ENCODE measurements around the gene MBP. TPM values are rescaled to one million over a fixed set of nuclear protein-coding genes. Genes with fewer than 3 reads are reported as not detected.

The MBP gene
- total RNA-seq, 1 donor from 2014 or later: 92.7 TPM

DNA sequence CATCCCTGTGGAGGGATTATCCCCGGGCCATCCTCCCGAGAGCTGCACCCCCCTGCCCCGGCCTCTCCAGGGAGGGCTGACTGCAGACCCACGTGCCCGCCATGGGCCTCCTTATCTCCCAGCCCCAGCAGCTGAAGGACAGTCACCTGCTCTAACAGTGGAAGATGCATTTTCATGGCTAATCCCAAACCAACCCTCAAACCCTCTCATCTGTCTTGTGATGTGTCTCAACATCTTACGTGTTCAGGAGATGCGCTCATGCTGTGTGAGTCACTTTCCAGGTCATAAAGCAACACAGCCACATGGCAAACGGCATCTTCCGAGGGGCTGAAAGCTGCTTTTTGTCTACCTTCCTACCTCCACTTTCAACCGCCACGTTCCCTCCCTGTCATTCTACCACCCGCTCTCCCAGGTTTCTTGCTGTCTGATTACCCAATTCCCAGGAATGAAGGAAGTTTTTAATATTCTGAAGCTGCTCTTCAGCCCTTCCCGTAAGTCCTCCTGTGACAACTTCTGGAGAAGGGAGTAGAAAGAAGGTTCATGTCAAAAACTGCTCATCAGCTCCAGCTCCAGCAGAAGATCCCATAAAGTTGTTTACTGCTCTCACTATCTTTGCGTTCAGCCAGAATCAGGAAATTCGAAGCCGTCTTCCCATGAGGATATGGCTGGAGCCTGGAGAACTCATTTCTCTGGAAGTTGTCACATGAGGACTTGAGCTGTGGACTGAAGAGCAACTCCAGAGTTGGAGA, 54.5 kb downstream of the MBP start:
- H3K27ac Mint-ChIP-seq: peak overlapping the region; percentile 31
- ChIA-PET POLR2A (interaction anchor here (0.8 to 1.2 kb wide), 2 partner anchors 9 to 25 kb away, joined by 3 read pairs; no protein-coding TSS in a partner anchor), CTCF (no interaction called here)
- H3K27me3 Mint-ChIP-seq: no peaks in the 10 kb centered on the region
- no peaks in the 10 kb centered on the region for H3K9me3 Mint-ChIP-seq
- no peak overlapping the region for H3K4me3 Mint-ChIP-seq
- DNase-seq: no peak
- ATAC-seq (ENCODE audit: low read depth): no peak
- peaks cover 56% of the 10 kb centered on the region for H3K4me1 Mint-ChIP-seq
- H3K36me3 Mint-ChIP-seq (ENCODE audit: low read depth): peaks cover 51% of the 10 kb centered on the region
- intact Hi-C loops (cut with micrococcal nuclease): no loop called here
- TF ChIP-seq, protein P1, sequence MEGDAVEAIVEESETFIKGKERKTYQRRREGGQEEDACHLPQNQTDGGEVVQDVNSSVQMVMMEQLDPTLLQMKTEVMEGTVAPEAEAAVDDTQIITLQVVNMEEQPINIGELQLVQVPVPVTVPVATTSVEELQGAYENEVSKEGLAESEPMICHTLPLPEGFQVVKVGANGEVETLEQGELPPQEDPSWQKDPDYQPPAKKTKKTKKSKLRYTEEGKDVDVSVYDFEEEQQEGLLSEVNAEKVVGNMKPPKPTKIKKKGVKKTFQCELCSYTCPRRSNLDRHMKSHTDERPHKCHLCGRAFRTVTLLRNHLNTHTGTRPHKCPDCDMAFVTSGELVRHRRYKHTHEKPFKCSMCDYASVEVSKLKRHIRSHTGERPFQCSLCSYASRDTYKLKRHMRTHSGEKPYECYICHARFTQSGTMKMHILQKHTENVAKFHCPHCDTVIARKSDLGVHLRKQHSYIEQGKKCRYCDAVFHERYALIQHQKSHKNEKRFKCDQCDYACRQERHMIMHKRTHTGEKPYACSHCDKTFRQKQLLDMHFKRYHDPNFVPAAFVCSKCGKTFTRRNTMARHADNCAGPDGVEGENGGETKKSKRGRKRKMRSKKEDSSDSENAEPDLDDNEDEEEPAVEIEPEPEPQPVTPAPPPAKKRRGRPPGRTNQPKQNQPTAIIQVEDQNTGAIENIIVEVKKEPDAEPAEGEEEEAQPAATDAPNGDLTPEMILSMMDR (IDR thresholded peaks at IDR 0.05): no peak

DNA sequence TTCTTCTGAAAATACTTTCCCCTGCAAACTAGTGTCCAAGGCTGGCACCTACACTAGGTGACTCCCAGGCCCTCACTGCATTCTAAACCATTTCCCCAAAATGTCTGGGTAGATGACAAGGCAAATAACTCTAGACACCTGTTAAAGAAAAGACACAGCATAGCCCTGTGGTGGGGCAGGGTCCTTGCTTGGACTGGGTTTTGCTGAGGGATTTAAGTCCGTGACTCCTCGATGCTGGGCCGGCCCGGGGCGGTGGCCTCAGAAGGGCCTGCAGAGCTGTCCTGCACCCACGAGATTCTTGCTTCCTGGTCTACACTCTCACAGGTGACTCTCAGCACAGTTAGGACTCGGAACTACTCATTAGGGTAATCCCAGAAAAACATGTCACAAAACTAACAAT, 55.2 kb downstream of the MBP start:
- POLR2A ChIA-PET: interaction anchor here (1.2 kb wide), 1 partner anchor 9 kb away, joined by 3 read pairs; no protein-coding TSS in a partner anchor

DNA sequence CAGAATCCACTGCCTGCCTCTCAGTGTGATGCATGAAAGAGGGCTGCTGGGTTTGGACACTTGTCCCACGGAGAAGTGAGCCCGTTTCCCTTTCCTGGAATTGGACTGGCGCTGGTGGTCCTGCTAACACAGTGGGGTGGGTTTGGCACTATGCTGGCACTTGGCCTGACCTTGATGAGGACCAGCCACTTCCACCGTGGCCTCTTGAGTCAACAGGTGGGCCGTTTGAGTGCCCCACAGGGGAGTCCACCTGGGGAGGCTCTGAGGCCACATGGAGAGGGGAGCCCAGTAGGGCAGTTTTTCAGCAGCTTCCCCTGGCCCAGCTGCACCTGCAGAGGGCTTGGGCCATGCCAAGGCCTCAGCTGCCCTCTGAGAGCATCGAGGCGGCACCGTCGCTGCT, 56.5 kb downstream of the MBP start:
- TF ChIP-seq, protein P1 (IDR thresholded peaks at IDR 0.05): no peak
- DNase-seq (no peak), ATAC-seq (ENCODE audit: low read depth) (no peak)
- H3K27ac Mint-ChIP-seq: no peak overlapping the region
- intact Hi-C loops (cut with micrococcal nuclease): no loop called here
- H3K36me3 Mint-ChIP-seq (ENCODE audit: low read depth): peaks cover 56% of the 10 kb centered on the region
- no peaks in the 10 kb centered on the region for H3K27me3 Mint-ChIP-seq
- ChIA-PET CTCF (interaction anchor here (1.3 kb wide), 1 partner anchor 76 kb away, joined by 3 read pairs; no protein-coding TSS in a partner anchor), POLR2A (interaction anchor here (1.6 kb wide), 1 partner anchor 11 kb away, joined by 5 read pairs; no protein-coding TSS in a partner anchor)
- H3K4me1 Mint-ChIP-seq: peaks cover 63% of the 10 kb centered on the region
- H3K9me3 Mint-ChIP-seq: no peaks in the 10 kb centered on the region
- no peak overlapping the region for H3K4me3 Mint-ChIP-seq

More for the DNA sequence above, 55.2 kb downstream of the MBP start:
- Mint-ChIP-seq H3K4me3 (no peak overlapping the region), H3K4me1 (peaks cover 60% of the 10 kb centered on the region), H3K36me3 (ENCODE audit: low read depth) (peaks cover 51% of the 10 kb centered on the region), H3K27me3 (no peaks in the 10 kb centered on the region), H3K9me3 (no peaks in the 10 kb centered on the region), H3K27ac (peak overlapping the region; percentile 24)
- TF ChIP-seq, protein P1 (IDR thresholded peaks at IDR 0.05): no peak
- ATAC-seq (ENCODE audit: low read depth) (no peak), DNase-seq (no peak)
- CTCF ChIA-PET: no interaction called here
- intact Hi-C loops (cut with micrococcal nuclease): no loop called here

DNA sequence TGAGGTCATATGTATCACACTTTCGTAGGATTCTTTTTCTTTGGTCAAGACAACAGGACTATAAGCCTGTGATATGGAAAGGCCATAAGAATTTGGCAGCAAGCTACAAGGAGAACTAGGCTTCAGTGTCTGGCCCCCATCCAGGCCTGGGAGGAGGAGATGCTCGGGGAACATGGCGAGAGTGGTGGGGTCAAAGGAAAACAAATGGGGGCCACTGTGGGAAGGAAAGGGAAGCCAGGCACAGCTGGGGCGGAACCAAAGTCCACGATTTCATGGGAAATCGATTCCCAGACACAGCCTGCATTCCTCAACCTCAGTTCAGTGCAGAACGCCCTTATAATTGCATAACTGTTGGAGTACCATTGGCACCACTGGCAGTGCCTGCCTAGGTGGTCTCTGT, 58.2 kb downstream of the MBP start:
- Mint-ChIP-seq H3K9me3 (no peaks in the 10 kb centered on the region), H3K36me3 (ENCODE audit: low read depth) (peaks cover 64% of the 10 kb centered on the region), H3K4me1 (peaks cover 64% of the 10 kb centered on the region), H3K4me3 (no peak overlapping the region), H3K27me3 (no peaks in the 10 kb centered on the region), H3K27ac (no peak overlapping the region)
- intact Hi-C loops (cut with micrococcal nuclease): no loop called here
- ATAC-seq (ENCODE audit: low read depth) (no peak), DNase-seq (no peak)
- ChIA-PET POLR2A (interaction anchor here (1.6 kb wide), 1 partner anchor 9 kb away, joined by 5 read pairs; no protein-coding TSS in a partner anchor), CTCF (interaction anchor here (0.8 kb wide), 1 partner anchor 10 kb away, joined by 3 read pairs; no protein-coding TSS in a partner anchor)
- TF ChIP-seq, protein P1 (IDR thresholded peaks at IDR 0.05): no peak

DNA sequence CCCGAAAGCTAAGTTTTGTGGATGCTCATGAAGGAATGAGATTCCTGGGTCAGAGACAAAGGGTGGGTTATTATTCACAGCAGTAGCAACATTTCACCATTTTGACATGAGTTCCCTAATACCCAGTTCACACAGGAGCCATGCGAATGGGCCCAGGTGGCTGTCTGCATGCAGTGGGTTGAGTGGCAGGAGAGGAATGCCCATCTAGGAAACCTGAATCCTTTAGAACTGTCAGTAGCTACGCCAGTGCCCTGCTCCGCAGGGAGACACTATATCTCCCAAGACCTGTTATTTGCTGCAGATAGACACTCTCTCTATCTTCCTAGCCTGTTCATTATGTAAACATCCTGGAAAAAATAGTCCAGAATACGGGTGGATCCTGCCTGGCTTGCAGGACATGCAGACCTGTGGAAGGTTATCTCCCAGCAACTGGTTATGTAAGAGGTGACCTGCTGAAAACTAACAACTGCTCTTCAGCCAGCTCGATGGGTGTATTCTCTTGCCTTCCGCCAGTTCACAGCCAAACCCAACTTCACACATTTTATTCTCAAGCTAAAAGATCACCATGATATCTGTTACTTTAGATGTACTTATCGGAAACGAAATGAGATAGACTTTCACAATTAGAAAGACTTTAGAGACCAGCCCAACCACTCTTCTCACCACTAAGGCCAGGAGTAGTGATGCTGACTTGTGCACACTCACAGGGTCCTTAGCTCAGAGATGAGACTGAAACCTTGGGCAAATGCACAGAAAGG, 59.1 kb downstream of the MBP start:
- TF ChIP-seq, protein P1 (IDR thresholded peaks at IDR 0.05): no peak
- ATAC-seq (ENCODE audit: low read depth) (no peak), DNase-seq (no peak)
- no peak overlapping the region for H3K27ac Mint-ChIP-seq
- no peaks in the 10 kb centered on the region for H3K9me3 Mint-ChIP-seq
- peaks cover 64% of the 10 kb centered on the region for H3K36me3 Mint-ChIP-seq (ENCODE audit: low read depth)
- no peaks in the 10 kb centered on the region for H3K27me3 Mint-ChIP-seq
- intact Hi-C loops (cut with micrococcal nuclease): no loop called here
- ChIA-PET CTCF (no interaction called here), POLR2A (interaction anchor here (1.1 to 12.6 kb wide), 3 partner anchors 27 to 59 kb away, joined by 5 to 171 read pairs (median 131); partner anchors contain the start of gene MBP)
- peaks cover 68% of the 10 kb centered on the region for H3K4me1 Mint-ChIP-seq
- no peak overlapping the region for H3K4me3 Mint-ChIP-seq
